ENCODE data around the gene RBM46.
"Not testable (repeated sequence)": the region's sequence is repeated elsewhere in the genome, so short reads cannot be mapped to it uniquely, and the experiment has no call there.

Gene RBM46

GRCh38 chr4:154836030-154836429 is 55.0 kb downstream of the RBM46 start:
- no peak for DNase-seq (ENCODE audit: extremely low read depth in 1 of 2, low read depth in 1 of 2)

- DNase-seq (ENCODE audit: extremely low read depth in 1 of 2, low read depth in 1 of 2): no peak
These were observed 55.4 kb downstream of the RBM46 start for GRCh38 chr4:154836513-154836912.

- DNase-seq (ENCODE audit: extremely low read depth in 1 of 2, low read depth in 1 of 2): no peak
These were observed 57.1 kb downstream of the RBM46 start for GRCh38 chr4:154838155-154838554.

DNA sequence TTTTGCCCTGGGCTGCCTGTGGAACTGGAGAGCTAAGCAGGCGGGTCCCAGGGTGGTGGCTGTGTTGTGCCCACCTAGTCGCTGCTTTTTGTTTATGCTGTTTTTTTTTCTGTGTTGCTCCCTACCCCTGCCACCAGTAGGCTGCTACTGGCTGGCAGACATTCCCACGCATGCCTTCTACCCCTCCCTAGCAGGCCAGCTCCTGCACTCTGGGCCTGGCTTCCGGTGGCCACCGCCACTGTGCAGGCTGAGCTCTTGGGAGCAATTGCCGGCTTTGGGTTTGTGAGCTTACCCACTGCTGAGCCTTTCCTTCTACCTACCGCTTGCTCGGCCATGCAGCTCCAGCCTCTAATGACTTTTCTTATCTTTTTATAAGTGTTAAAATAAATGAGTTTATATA is 57.6 kb downstream of the RBM46 start:
- DNase-seq (ENCODE audit: extremely low read depth in 1 of 2, low read depth in 1 of 2): no peak

- no peak for DNase-seq (ENCODE audit: extremely low read depth in 1 of 2, low read depth in 1 of 2)
These were observed 73.3 kb downstream of the RBM46 start for GRCh38 chr4:154854362-154854761.

GRCh38 chr4:154858166-154858565 is 77.1 kb downstream of the RBM46 start:
- DNase-seq (ENCODE audit: extremely low read depth in 1 of 2, low read depth in 1 of 2): no peak

DNA sequence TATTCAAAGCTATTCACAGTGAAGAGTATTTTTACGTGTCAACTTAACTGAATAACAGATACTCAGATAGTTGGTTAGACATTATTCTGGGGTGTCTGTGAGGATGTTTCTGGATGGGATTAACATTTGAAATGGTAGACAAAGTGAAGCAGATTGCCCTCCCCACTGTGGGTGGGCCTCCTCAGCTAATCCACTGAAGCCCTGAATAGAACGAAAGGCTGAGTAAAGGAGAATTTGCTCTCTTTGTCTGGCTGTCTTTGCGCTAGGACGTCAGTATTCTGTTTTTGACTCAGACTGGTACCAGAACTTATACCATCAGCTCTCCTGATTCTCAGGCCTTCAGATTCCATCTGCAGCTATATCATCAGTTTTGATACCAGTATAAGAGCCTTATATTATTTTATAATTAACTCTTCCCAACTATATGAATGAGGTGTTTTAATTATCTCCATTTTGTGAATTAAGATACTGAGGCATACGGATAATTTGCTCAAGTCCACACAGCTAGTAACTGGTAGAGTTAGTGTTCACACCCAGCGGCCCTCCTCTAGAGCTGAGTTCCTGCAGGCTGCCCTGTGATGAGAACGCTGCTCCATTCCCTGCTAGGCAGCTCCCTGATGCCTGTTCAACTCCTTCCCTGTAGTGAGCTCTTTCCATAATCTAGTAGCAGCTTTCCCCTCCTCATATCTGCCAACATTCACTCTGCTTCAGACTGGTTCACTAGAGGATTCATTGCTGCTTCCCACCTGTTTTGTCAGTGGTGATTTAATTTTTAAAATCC is 87.5 kb downstream of the RBM46 start:
- no peak for DNase-seq (ENCODE audit: extremely low read depth in 1 of 2, low read depth in 1 of 2)

DNA sequence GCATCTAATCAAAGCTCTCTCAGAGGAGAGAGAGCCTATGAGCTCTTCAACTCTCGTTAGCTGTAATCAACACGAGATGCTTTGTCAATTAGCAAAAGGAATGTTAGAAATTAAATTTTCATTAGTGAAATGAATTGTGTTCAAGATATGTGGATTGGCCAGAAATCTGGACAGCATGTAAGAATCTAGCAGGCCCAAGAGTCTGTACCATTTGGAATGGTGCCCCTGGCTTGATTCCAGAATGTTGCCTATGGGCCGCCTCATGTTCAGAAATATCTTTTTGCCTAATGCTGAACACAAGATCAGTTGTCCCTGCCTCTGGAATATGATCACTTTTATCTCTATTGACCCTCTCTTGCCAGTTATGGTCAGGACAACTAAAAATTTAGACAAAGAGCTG is 88.2 kb downstream of the RBM46 start:
- no peak for DNase-seq (ENCODE audit: extremely low read depth in 1 of 2, low read depth in 1 of 2)

DNA sequence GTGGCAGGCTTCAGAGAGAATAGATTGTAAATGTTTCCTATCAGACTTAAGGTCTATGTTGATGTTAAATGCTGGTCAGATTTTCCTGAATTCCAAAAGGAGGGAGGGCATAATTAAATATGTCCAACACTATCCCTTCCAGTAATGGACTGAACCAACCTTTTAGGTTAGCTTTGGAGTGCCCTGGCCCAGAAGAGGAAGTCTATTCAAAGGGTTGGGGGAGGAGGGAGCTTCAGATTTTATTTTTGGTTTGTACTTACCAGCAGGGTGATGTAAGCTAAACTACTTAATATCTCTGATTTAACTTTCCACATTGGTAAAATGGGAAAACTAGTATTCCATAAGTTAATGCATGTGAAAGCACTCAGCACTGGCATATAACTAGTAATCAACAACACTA is 91.1 kb downstream of the RBM46 start:
- DNase-seq (ENCODE audit: extremely low read depth in 1 of 2, low read depth in 1 of 2): no peak

- not testable (repeated sequence) for DNase-seq (ENCODE audit: extremely low read depth in 1 of 2, low read depth in 1 of 2)
These were observed 93.0 kb downstream of the RBM46 start for GRCh38 chr4:154874049-154874448.

DNA sequence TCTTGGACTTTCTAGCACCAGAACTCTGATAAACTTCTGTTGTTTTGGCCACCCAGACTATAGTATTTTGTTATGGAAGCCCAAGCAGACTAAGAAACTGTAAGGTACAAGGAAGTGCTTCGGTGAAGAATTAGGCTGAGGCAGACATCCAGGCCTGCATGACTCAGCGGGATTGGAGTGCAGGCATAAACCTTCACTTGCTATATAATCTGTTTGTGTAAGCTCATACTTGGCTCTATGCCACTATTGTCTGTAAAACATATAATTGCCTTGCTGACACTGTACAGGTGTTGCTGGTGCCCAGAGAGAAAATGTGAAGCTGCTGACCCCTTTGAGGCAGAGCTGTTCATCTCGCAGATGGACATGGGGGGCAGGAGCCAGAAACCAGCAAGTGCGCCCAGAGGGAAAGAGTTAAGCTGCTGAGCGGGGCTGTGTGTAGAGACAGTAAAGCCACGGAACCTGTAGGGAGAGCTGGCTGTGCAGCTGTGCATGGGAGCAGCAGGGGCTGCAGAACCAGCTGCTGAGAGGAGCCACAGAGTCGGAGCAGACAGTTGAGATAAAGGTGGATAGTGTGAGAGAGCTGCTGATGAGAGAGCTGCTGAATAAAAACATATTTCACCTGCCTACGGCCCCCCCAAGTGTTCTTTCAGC is 96.2 kb downstream of the RBM46 start:
- no peak for DNase-seq (ENCODE audit: extremely low read depth in 1 of 2, low read depth in 1 of 2)

All from activated CD8-positive, alpha-beta memory T cell treated with anti-CD3 and anti-CD28 coated beads for 1 hour (primary cell).